ENCODE measurements around the gene CMTM5.
"Not testable (repeated sequence)": the region's sequence is repeated elsewhere in the genome, so short reads cannot be mapped to it uniquely, and the experiment has no call there.

CMTM5 gene

GRCh38 chr14:23416801-23417200 is 40.0 kb downstream of the CMTM5 start:
- DNase-seq: no peak

- DNase-seq: not testable (repeated sequence)
Measured at GRCh38 chr14:23417269-23417668, 40.4 kb downstream of the CMTM5 start.

DNA sequence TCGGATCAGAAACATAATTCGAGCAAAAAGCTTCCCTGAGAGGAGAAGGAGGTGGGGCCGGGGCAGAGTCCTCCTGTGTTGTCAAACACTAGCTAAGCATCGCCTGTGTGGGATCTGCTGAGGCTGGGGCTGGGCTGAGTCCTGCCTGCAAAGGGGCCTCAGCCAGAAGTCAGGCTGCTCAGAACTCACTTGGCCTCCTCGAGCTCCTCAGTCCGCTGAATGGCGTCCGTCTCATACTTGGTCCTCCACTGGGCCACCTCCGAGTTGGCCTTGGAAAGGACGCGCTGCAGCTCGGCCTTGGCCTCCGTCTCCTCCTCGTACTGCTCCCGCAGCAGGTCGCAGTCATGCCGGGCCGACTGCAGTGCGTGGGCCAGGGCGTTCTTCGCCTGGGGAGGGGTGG is 41.2 kb downstream of the CMTM5 start:
- no peak for DNase-seq

DNA sequence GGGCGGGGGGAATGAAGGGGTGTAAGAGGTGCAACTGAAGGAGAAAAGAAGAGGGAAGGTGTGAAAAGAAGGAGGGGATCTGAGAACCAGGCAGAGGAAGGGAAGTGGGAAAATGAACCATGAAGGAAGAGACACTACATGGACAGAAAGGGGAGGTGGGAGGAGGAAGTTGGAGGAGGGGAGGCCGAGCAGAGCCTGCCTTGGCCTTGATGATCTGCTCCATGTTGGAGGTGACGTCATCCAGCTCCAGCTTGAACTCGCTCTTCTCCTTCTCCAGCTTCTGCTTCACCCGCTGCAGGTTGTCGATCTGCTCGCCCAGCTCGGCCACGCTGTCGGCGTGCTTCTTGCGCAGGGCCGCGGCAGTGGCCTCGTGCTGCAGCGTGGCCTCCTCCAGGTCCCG is 42.8 kb downstream of the CMTM5 start:
- DNase-seq: not testable (repeated sequence)

DNA sequence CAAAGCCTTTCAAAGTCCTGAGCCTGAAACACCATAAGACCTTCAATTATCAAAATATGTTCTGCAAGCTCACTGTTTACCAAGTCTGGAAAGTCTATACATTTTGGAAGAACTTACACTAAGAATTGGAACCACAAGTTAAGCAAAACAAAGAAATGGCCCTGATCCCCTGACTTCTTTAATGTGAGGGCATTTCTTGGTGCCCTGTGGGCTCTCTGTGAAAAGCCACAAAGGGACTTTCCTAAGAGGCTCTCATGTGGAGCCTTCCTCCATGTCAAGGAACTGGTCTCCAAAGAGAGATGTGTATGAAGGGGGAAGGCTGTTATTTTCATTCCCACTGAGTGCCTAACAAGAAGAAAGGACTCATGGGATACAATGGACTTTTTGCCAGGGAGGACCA is 44.7 kb downstream of the CMTM5 start:
- DNase-seq: no peak

DNA sequence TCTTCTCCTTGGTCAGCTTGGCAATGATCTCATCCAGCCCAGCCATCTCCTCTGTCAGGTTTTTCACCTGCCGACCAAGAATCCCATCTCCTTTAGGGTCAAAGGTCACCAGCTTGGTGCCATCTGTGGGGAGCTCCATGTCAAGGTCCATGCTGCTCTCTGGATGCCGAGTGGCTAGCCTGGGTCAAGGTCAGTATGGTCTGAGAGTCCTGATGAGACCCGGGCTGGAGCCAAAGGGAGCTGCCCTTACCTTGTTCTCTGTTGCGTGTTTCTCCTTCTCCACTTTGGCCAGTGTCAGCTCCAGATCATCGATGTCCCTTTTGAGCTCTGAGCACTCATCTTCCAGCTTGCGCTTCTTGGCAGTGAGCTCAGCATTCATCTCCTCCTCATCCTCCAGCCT is 46.8 kb downstream of the CMTM5 start:
- no peak for DNase-seq

- no peak for DNase-seq
Measured at GRCh38 chr14:23425169-23425568, 48.3 kb downstream of the CMTM5 start.

- DNase-seq: not testable (repeated sequence)
Measured at GRCh38 chr14:23425798-23426197, 49.0 kb downstream of the CMTM5 start.

GRCh38 chr14:23428686-23429495 is 52.0 kb downstream of the CMTM5 start:
- no peak for DNase-seq

Data from stimulated activated CD4-positive, alpha-beta T cell treated with anti-CD3 and anti-CD28 coated beads, Interleukin-4, amount 100 ng/mL, for 1 hour (primary cell).